Measurements from ENCODE around the gene PIKFYVE. TPM values are rescaled to one million over a fixed set of nuclear protein-coding genes. Genes with fewer than 3 reads are reported as not detected.

PIKFYVE gene
- total and polyA plus RNA-seq, 2 donors (not counting 1 experiment from before 2014, with no cell fraction given): 23.8 to 40.1 TPM

DNA sequence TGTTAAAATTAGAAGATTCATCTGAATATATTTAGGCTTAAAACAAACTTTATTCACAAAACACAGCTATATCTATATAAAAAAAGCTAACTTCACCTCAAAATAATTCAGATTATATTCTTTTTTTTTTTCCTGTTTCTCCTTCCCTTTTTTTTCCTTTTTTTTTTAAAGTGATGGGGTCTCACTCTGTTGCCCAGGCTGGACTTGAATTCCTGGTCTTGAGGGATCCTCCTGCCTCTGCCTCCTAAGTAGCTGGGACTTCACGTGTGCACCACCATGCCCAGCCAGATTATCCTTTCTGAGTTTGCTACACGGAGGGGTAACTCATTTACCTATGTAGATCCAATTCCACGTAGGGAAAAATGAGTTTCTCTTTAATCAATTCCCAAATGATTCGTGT is 15.0 kb upstream of the PIKFYVE start:
- H3K4me2 ChIP-seq (ENCODE audit: extremely low read depth, insufficient read depth, low read length): no peak overlapping the region
- no peaks in the 10 kb centered on the region for H3K27me3 ChIP-seq (ENCODE audit: control insufficient read depth, insufficient read depth, low read length)
- H2AFZ ChIP-seq (ENCODE audit: low read length): no peak overlapping the region
- no peaks in the 10 kb centered on the region for H3K9me3 ChIP-seq (ENCODE audit: control insufficient read depth, insufficient read depth, low read depth, low read length)
- peaks cover 6% of the 10 kb centered on the region for H3K36me3 ChIP-seq (ENCODE audit: control insufficient read depth, insufficient read depth, low read length)
- no peak for DNase-seq (ENCODE audit: low read depth in 2 of 2)
- H3K79me2 ChIP-seq (ENCODE audit: control insufficient read depth, insufficient read depth, low read length): peaks cover 3% of the 10 kb centered on the region
- H3K27ac ChIP-seq (ENCODE audit: insufficient read depth, low read length): no peak overlapping the region
- no peak overlapping the region for H3K9ac ChIP-seq (ENCODE audit: insufficient read depth, low read length)
- no peak for TF ChIP-seq EZH2 (IDR thresholded peaks at IDR 0.05; ENCODE audit: low read length, missing control alignments)
- TF ChIP-seq, protein P1, sequence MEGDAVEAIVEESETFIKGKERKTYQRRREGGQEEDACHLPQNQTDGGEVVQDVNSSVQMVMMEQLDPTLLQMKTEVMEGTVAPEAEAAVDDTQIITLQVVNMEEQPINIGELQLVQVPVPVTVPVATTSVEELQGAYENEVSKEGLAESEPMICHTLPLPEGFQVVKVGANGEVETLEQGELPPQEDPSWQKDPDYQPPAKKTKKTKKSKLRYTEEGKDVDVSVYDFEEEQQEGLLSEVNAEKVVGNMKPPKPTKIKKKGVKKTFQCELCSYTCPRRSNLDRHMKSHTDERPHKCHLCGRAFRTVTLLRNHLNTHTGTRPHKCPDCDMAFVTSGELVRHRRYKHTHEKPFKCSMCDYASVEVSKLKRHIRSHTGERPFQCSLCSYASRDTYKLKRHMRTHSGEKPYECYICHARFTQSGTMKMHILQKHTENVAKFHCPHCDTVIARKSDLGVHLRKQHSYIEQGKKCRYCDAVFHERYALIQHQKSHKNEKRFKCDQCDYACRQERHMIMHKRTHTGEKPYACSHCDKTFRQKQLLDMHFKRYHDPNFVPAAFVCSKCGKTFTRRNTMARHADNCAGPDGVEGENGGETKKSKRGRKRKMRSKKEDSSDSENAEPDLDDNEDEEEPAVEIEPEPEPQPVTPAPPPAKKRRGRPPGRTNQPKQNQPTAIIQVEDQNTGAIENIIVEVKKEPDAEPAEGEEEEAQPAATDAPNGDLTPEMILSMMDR (conservative IDR thresholded peaks at IDR 0.05 in 1 of 2, IDR thresholded peaks at IDR 0.05 in 1 of 2; ENCODE audit: low read depth in 1 of 2, low read length in 2 of 2): no peak
- H4K20me1 ChIP-seq (ENCODE audit: control insufficient read depth, extremely low read depth, insufficient read depth, low read length): no peaks in the 10 kb centered on the region
- no peak overlapping the region for H3K4me3 ChIP-seq (replicated peaks in 1 of 4; ENCODE audit: control extremely low read depth in 1 of 4, insufficient read depth in 1 of 4, low read depth in 3 of 4, low read length in 4 of 4)
- no peaks in the 10 kb centered on the region for H3K4me1 ChIP-seq (ENCODE audit: control insufficient read depth, extremely low read depth, insufficient read depth, low read length)

DNA sequence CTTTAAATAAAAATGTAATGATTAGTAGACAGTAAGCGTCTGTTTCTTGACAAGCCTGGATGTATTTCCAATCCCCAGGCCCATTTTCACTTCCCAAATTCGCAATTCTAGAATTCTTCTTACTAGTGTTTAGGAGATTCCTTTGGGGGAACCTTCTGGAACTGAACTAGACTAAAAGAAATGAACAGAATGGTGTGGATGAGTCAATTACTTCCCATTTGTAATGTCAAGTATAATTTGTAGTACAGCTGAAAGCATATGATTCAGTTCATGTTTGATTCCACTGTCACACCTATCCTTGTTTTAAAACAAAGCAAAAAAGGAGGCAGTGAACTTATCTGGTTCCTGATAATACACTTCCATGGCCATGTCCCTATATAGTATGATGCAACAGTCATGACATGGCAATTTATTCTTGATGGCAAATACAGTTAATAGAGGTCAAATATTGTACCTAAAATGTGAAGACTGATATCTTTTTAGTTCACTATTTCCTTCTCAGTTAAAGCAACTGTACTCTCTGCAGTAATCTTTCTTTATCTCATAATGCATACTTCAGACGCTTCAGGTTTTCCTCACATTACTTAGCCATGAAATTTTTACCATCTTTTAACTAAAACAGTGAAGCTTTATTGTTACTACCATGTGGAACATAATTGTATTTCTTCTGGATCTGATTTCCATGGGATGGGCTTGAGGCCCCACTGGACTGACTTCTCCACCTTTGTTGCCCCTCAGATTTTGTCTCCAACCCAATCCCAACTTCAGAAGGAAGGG is 13.2 kb upstream of the PIKFYVE start:
- H3K9ac ChIP-seq (ENCODE audit: insufficient read depth, low read length): no peak overlapping the region
- peak overlapping the region in 2 of 4 experiments; percentile 65 to 93 for H3K4me3 ChIP-seq (replicated peaks in 1 of 4; ENCODE audit: control extremely low read depth in 1 of 4, insufficient read depth in 1 of 4, low read depth in 3 of 4, low read length in 4 of 4)
- peaks cover 6% of the 10 kb centered on the region for H3K36me3 ChIP-seq (ENCODE audit: control insufficient read depth, insufficient read depth, low read length)
- H3K4me2 ChIP-seq (ENCODE audit: extremely low read depth, insufficient read depth, low read length): peak overlapping the region; percentile 97
- H3K79me2 ChIP-seq (ENCODE audit: control insufficient read depth, insufficient read depth, low read length): peaks cover 3% of the 10 kb centered on the region
- H3K27me3 ChIP-seq (ENCODE audit: control insufficient read depth, insufficient read depth, low read length): no peaks in the 10 kb centered on the region
- no peaks in the 10 kb centered on the region for H3K4me1 ChIP-seq (ENCODE audit: control insufficient read depth, extremely low read depth, insufficient read depth, low read length)
- no peaks in the 10 kb centered on the region for H4K20me1 ChIP-seq (ENCODE audit: control insufficient read depth, extremely low read depth, insufficient read depth, low read length)
- no peak for TF ChIP-seq EZH2 (IDR thresholded peaks at IDR 0.05; ENCODE audit: low read length, missing control alignments)
- TF ChIP-seq, protein P1 (conservative IDR thresholded peaks at IDR 0.05 in 1 of 2, IDR thresholded peaks at IDR 0.05 in 1 of 2; ENCODE audit: low read depth in 1 of 2, low read length in 2 of 2): no peak
- no peak overlapping the region for H3K27ac ChIP-seq (ENCODE audit: insufficient read depth, low read length)
- no peak overlapping the region for H2AFZ ChIP-seq (ENCODE audit: low read length)
- DNase-seq (ENCODE audit: low read depth in 2 of 2): peak; percentile 1 to 33
- H3K9me3 ChIP-seq (ENCODE audit: control insufficient read depth, insufficient read depth, low read depth, low read length): no peaks in the 10 kb centered on the region

DNA sequence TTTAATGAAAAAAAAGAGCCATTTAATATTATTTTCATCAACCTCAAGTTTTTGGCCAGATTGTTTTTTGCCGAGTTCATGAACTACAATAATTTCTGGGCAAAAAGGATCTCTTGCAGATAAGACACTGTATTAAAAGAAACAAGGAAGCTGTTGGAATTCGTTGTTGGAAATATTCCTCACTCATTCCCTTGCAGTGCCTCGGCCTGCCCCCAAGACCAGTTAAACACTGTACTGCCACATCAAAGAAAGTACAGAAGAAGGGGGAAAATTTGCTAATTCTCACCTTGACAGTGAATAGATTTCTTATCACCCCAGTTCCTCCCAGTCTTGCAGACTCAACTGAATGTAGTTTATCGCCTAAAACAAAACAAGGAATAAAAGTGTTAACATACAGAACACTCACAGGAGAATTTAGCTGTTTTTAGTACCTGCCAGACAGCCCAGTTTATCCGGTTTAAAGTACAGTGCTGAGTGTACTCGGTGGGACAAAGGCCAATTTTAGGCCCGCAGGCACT is 12.4 kb upstream of the PIKFYVE start:
- H3K4me1 ChIP-seq (ENCODE audit: control insufficient read depth, extremely low read depth, insufficient read depth, low read length): no peaks in the 10 kb centered on the region
- H3K79me2 ChIP-seq (ENCODE audit: control insufficient read depth, insufficient read depth, low read length): peaks cover 3% of the 10 kb centered on the region
- H3K27ac ChIP-seq (ENCODE audit: insufficient read depth, low read length): peak overlapping the region; percentile 19
- peak in 1 of 2 donors; percentile 17 for DNase-seq (ENCODE audit: low read depth in 2 of 2)
- H3K27me3 ChIP-seq (ENCODE audit: control insufficient read depth, insufficient read depth, low read length): no peaks in the 10 kb centered on the region
- peak overlapping the region; percentile 61 for H2AFZ ChIP-seq (ENCODE audit: low read length)
- H3K4me2 ChIP-seq (ENCODE audit: extremely low read depth, insufficient read depth, low read length): peak overlapping the region; percentile 97
- no peaks in the 10 kb centered on the region for H3K9me3 ChIP-seq (ENCODE audit: control insufficient read depth, insufficient read depth, low read depth, low read length)
- H3K9ac ChIP-seq (ENCODE audit: insufficient read depth, low read length): peak overlapping the region; percentile 54
- peaks cover 2% of the 10 kb centered on the region for H3K36me3 ChIP-seq (ENCODE audit: control insufficient read depth, insufficient read depth, low read length)
- peak overlapping the region; percentile 65 to 98 (median 94) for H3K4me3 ChIP-seq (replicated peaks in 1 of 4; ENCODE audit: control extremely low read depth in 1 of 4, insufficient read depth in 1 of 4, low read depth in 3 of 4, low read length in 4 of 4)
- TF ChIP-seq EZH2 (IDR thresholded peaks at IDR 0.05; ENCODE audit: low read length, missing control alignments): no peak
- TF ChIP-seq, protein P1 (conservative IDR thresholded peaks at IDR 0.05 in 1 of 2, IDR thresholded peaks at IDR 0.05 in 1 of 2; ENCODE audit: low read depth in 1 of 2, low read length in 2 of 2): no peak
- no peaks in the 10 kb centered on the region for H4K20me1 ChIP-seq (ENCODE audit: control insufficient read depth, extremely low read depth, insufficient read depth, low read length)

Measured in fibroblast of lung (primary cell).